H9 (cell line): ENCODE measurements around the gene ARMC9. TPM values are rescaled to one million over a fixed set of nuclear protein-coding genes. Genes with fewer than 3 reads are reported as not detected.

Experiments used
- DNase-seq: peaks from one replicate; pipeline ENCODE4 v3.0.0-alpha.2; 2017
- H2AFZ ChIP-seq: one replicate; pipeline ENCODE4 v1.6.1; 2013; ENCODE audit warnings: mild to moderate bottlenecking, low read length, control low read depth, moderate library complexity
- H2AK5ac ChIP-seq: 2 replicates; pipeline ENCODE4 v1.6.1; 2013; ENCODE audit warnings: low read length, control low read depth, mixed read lengths; ENCODE audit not compliant: insufficient read length
- H2BK120ac ChIP-seq: one replicate; pipeline ENCODE4 v1.6.1; 2013; ENCODE audit warnings: low read depth, mild to moderate bottlenecking, low read length, control low read depth, inconsistent platforms; ENCODE audit not compliant: poor library complexity, severe bottlenecking
- H2BK12ac ChIP-seq: 2 replicates; pipeline ENCODE4 v1.6.1; 2013; ENCODE audit warnings: low read length, control low read depth, mixed read lengths, low read depth; ENCODE audit not compliant: insufficient read length
- H2BK15ac ChIP-seq: 2 replicates; pipeline ENCODE4 v1.6.1; 2013; ENCODE audit warnings: low read depth, low read length, control low read depth
- H2BK20ac ChIP-seq: one replicate; pipeline ENCODE4 v1.6.1; 2013; ENCODE audit warnings: low read depth, mild to moderate bottlenecking, low read length, control low read depth, inconsistent platforms; ENCODE audit not compliant: poor library complexity, severe bottlenecking
- H2BK5ac ChIP-seq: 2 replicates; pipeline ENCODE4 v1.6.1; 2013; ENCODE audit warnings: low read length, control low read depth, mixed read lengths; ENCODE audit not compliant: insufficient read length
- H3K14ac ChIP-seq: 2 replicates; pipeline ENCODE4 v1.6.1; 2013; ENCODE audit warnings: low read length, control low read depth; ENCODE audit not compliant: insufficient read depth
- H3K18ac ChIP-seq: 2 replicates; pipeline ENCODE4 v1.6.1; 2013; ENCODE audit warnings: low read depth, mild to moderate bottlenecking, mixed read lengths, low read length, control low read depth; ENCODE audit not compliant: insufficient read length
- H3K23ac ChIP-seq: 2 replicates; pipeline ENCODE4 v1.6.1; 2013; ENCODE audit warnings: low read length, control low read depth, mixed read lengths, low read depth; ENCODE audit not compliant: insufficient read length
- H3K23me2 ChIP-seq: 2 replicates; pipeline ENCODE4 v1.6.1; 2013; ENCODE audit warnings: low read depth, mild to moderate bottlenecking, mixed read lengths, low read length, control low read depth; ENCODE audit not compliant: insufficient read length, poor library complexity, severe bottlenecking
- H3K27ac ChIP-seq: 2 replicates; pipeline ENCODE4 v1.5.1; 2013; ENCODE audit warnings: low read length, control low read depth, mixed read lengths, low read depth; ENCODE audit not compliant: insufficient read length
- H3K27me3 ChIP-seq: 2 replicates; pipeline ENCODE4 v1.6.1; 2013; ENCODE audit warnings: low read length, control low read depth, inconsistent platforms; ENCODE audit not compliant: insufficient read depth
- H3K4ac ChIP-seq: 2 replicates; pipeline ENCODE4 v1.6.1; 2013; ENCODE audit warnings: low read depth, mild to moderate bottlenecking, control low read depth, inconsistent platforms, low read length, moderate library complexity
- H3K4me1 ChIP-seq: 2 replicates; pipeline ENCODE4 v1.6.1; 2013; ENCODE audit warnings: low read length, control low read depth, inconsistent platforms; ENCODE audit not compliant: insufficient read depth
- H3K4me2 ChIP-seq: 2 replicates; pipeline ENCODE4 v1.6.1; 2013; ENCODE audit warnings: low read length, control low read depth, mixed read lengths; ENCODE audit not compliant: insufficient read length, insufficient read depth
- H3K56ac ChIP-seq: 2 replicates; pipeline ENCODE4 v1.6.1; 2013; ENCODE audit warnings: low read depth, mild to moderate bottlenecking, mixed read lengths, low read length, control low read depth; ENCODE audit not compliant: insufficient read length
- H3K79me1 ChIP-seq: 2 replicates; pipeline ENCODE4 v1.6.1; 2013; ENCODE audit warnings: low read depth, mild to moderate bottlenecking, moderate library complexity, low read length, control low read depth, inconsistent platforms; ENCODE audit not compliant: insufficient read depth, poor library complexity, severe bottlenecking
- H3K79me2 ChIP-seq: 2 replicates; pipeline ENCODE4 v1.6.1; 2013; ENCODE audit warnings: low read length, control low read depth, inconsistent platforms; ENCODE audit not compliant: insufficient read depth
- H3K9ac ChIP-seq: 2 replicates; pipeline ENCODE4 v1.6.1; 2013; ENCODE audit warnings: low read length, control low read depth, mixed read lengths; ENCODE audit not compliant: insufficient read length; ENCODE audit errors: extremely low read depth
- H3K9me3 ChIP-seq: one replicate; pipeline ENCODE4 v1.6.1; 2013; ENCODE audit warnings: low read depth, low read length, inconsistent platforms; ENCODE audit not compliant: control insufficient read depth
- H3T11ph ChIP-seq: one replicate; pipeline ENCODE4 v1.6.1; 2013; ENCODE audit warnings: mild to moderate bottlenecking, low read length, control low read depth, inconsistent platforms
- H4K20me1 ChIP-seq: one replicate; pipeline ENCODE4 v1.6.1; 2013; ENCODE audit not compliant: control insufficient read depth, insufficient read length, insufficient read depth
- H4K5ac ChIP-seq: 2 replicates; pipeline ENCODE4 v1.6.1; 2013; ENCODE audit warnings: low read depth, mild to moderate bottlenecking, mixed read lengths, low read length, control low read depth; ENCODE audit not compliant: insufficient read length
- H4K8ac ChIP-seq: replicated peaks from 2 replicates; pipeline ENCODE4 v1.6.1; 2013; ENCODE audit warnings: low read length, control low read depth, mixed read lengths, low read depth; ENCODE audit not compliant: insufficient read length
- H4K91ac ChIP-seq: 2 replicates; pipeline ENCODE4 v1.6.1; 2013; ENCODE audit warnings: low read depth, mild to moderate bottlenecking, moderate library complexity, mixed read lengths, low read length, control low read depth; ENCODE audit not compliant: insufficient read length
- H3K27ac Mint-ChIP-seq, 3 experiments: 2 replicates in 2 of 3; 3 replicates in 1 of 3; pipeline ENCODE4 v1.8.0; 2020 to 2021; ENCODE audit warnings: mixed read lengths in 3 of 3, mild to moderate bottlenecking in 1 of 3, moderate library complexity in 1 of 3
- H3K27me3 Mint-ChIP-seq: 2 replicates; pipeline ENCODE4 v1.8.0; 2021; ENCODE audit warnings: low read depth, mild to moderate bottlenecking, moderate library complexity, mixed read lengths
- H3K36me3 Mint-ChIP-seq, 3 experiments: 2 replicates in 2 of 3; 3 replicates in 1 of 3; pipeline ENCODE4 v1.8.0; 2020 to 2021; ENCODE audit warnings: low read depth in 3 of 3, mixed read lengths in 3 of 3; ENCODE audit not compliant: insufficient read depth in 1 of 3
- H3K4me1 Mint-ChIP-seq, 2 experiments: 2 replicates each; pipeline ENCODE4 v1.8.0; 2020; ENCODE audit warnings: mixed read lengths in 2 of 2
- H3K4me3 Mint-ChIP-seq, 2 experiments: 2 replicates in 1 of 2; 3 replicates in 1 of 2; pipeline ENCODE4 v1.8.0; 2020 to 2021; ENCODE audit warnings: mild to moderate bottlenecking in 2 of 2, mixed read lengths in 2 of 2, moderate library complexity in 1 of 2
- H3K9me3 Mint-ChIP-seq, 2 experiments: 2 replicates in 1 of 2; 3 replicates in 1 of 2; pipeline ENCODE4 v1.8.0; 2020; ENCODE audit warnings: mild to moderate bottlenecking in 2 of 2, mixed read lengths in 2 of 2, moderate library complexity in 1 of 2
- WGBS: extraction: QIAGEN DNeasy Blood & Tissue Kit; methylation state at CpG from one replicate; pipeline ENCODE4 v1.1.7; 2013; ENCODE audit warnings: missing lambda C conversion rate, low lambda C conversion rate, mixed read lengths; ENCODE audit not compliant: insufficient read length; ENCODE audit errors: extremely low coverage; 5-methylcytosine and 5-hydroxymethylcytosine counted together
- total RNA-seq: library from RNA; stranded (reverse); gene quantifications from 2 replicates; pipeline ENCODE4 v1.2.1, GENCODE V29; 2021
- TF ChIP-seq, protein P1 (sequence below): fragments of 200-600 bp; sonication (generic); conservative IDR thresholded peaks from 3 replicates; pipeline ENCODE4 v1.8.0; 2021; ENCODE audit warnings: antibody characterized with exemption, mild to moderate bottlenecking

The ARMC9 gene
- total RNA-seq, 1 experiment from 2014 or later, result 37.6 TPM

DNA sequence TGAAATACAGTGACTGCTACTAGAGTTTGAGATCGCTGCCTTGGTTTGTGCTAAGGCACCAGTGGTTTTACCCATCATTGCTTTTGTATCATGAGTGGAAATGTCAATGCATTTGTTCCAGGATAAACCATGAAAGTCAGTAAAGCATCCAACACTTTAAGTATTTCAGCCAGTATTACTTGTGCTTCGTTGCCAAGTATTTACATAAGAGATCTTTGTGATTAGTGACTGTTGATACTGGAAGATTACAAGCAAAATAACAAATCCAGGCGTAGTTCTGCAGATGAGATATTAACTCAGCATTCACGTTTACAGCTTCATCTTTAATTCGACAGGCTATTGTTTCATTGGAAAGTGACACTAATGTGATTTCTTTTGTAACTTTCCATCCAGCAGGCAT, 106.8 kb downstream of the ARMC9 start:
- no peaks in the 10 kb centered on the region for H3K27me3 ChIP-seq
- H2BK12ac ChIP-seq, result no peak overlapping the region
- Mint-ChIP-seq H3K4me3 (no peak overlapping the region), H3K27ac (no peak overlapping the region), H3K9me3 (no peaks in the 10 kb centered on the region), H3K27me3 (no peaks in the 10 kb centered on the region), H3K4me1 (peaks cover 8 to 10% of the 10 kb centered on the region in 2 experiments), H3K36me3 (peaks cover 0 to 4% (median 0%) of the 10 kb centered on the region in 3 experiments; a peak in 2 of 7 replicates)
- TF ChIP-seq, protein P1, sequence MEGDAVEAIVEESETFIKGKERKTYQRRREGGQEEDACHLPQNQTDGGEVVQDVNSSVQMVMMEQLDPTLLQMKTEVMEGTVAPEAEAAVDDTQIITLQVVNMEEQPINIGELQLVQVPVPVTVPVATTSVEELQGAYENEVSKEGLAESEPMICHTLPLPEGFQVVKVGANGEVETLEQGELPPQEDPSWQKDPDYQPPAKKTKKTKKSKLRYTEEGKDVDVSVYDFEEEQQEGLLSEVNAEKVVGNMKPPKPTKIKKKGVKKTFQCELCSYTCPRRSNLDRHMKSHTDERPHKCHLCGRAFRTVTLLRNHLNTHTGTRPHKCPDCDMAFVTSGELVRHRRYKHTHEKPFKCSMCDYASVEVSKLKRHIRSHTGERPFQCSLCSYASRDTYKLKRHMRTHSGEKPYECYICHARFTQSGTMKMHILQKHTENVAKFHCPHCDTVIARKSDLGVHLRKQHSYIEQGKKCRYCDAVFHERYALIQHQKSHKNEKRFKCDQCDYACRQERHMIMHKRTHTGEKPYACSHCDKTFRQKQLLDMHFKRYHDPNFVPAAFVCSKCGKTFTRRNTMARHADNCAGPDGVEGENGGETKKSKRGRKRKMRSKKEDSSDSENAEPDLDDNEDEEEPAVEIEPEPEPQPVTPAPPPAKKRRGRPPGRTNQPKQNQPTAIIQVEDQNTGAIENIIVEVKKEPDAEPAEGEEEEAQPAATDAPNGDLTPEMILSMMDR, result no peak
- no peak overlapping the region for H3K4me2 ChIP-seq
- H3K4ac ChIP-seq, result no peak overlapping the region
- no peaks in the 10 kb centered on the region; the same call in 1 of the 2 replicates for H3K4me1 ChIP-seq
- H3K56ac ChIP-seq, result no peak overlapping the region
- H4K8ac ChIP-seq, result no peak overlapping the region
- WGBS, result no CpG with 5 or more reads among the region's 5 CpGs
- no peak overlapping the region for H2AFZ ChIP-seq
- H2AK5ac ChIP-seq, result no peak overlapping the region
- H2BK5ac ChIP-seq, result no peak overlapping the region
- no peak overlapping the region for H2BK15ac ChIP-seq
- DNase-seq, result no peak
- H3K79me1 ChIP-seq, result no peaks in the 10 kb centered on the region
- H3K23me2 ChIP-seq, result no peaks in the 10 kb centered on the region
- no peak overlapping the region for H2BK20ac ChIP-seq
- H3T11ph ChIP-seq, result no peak overlapping the region
- H4K91ac ChIP-seq, result no peak overlapping the region
- H3K27ac ChIP-seq, result no peak overlapping the region
- H3K9ac ChIP-seq, result no peak overlapping the region
- no peak overlapping the region for H2BK120ac ChIP-seq
- no peak overlapping the region for H3K14ac ChIP-seq
- no peaks in the 10 kb centered on the region for H3K9me3 ChIP-seq
- H3K23ac ChIP-seq, result no peak overlapping the region
- H3K18ac ChIP-seq, result no peak overlapping the region
- H4K5ac ChIP-seq, result no peak overlapping the region
- H4K20me1 ChIP-seq, result no peaks in the 10 kb centered on the region
- no peaks in the 10 kb centered on the region for H3K79me2 ChIP-seq
